NCI-H2107 treated with DMSO at 0.1 percent for 48 hours (cell line): Measurements from ENCODE around the gene CRNKL1.
A peak's percentile ranks its signal among the peaks of the same experiment; 100 is the strongest.

Experiments
- DNase-seq: peaks from one replicate; lab custom pipeline; 2025; ENCODE audit not compliant: unreplicated experiment; lab: John Stamatoyannopoulos, UW

Gene CRNKL1

DNA sequence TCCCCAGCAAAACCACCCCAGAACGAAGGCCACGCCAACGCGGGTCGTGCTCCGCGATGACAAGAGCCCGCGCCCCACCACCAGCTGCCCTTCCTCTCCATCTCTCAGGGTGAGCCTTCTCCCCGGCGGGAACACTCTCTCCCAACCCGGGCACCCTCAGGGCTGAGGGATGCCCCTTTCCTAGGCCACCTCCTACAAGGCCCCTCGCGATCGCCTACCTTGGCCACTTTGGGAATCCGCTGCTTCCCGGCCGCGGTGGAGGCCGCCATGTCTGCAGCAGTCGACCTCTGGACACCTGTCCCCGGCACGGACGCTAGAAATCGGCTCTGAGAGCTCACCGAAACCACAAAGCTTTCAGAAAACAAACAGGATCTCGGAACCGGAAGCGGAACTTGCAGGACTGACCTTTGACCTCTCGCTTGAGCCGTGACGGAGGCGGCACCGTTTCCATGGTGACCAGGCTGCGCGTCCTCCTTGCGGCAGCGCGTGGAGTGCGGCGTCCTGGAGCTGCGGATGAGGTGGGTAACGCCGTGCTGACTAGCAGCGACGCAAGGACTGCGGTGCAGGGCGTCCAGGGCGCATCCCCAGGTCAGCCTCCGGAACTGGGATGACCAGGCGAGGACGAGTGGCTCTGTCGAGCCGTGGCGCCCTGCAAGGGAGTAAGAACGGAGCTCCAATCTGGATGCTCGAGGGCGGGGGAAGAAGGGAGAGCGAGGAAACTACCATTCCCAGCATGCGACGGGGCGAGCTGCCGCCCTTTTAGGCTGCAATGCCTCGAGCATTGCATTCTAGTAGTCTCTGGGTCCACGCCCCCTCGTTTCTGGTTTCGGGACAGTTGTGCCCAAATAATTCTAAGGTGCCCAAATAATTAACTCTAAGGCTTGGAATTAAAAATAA, at the start of gene CRNKL1, which contains the start of gene CFAP61:
TSS of gene CRNKL1 (minus strand) at position 393 of the 897 bp plus-strand sequence. CDS start at position 269, 124 bp downstream.
TSS of gene CFAP61 (plus strand) at position 459 of the 897 bp plus-strand sequence. CDS start 4,122 bp downstream, outside the sequence.
- peak; percentile 81 for DNase-seq

DNA sequence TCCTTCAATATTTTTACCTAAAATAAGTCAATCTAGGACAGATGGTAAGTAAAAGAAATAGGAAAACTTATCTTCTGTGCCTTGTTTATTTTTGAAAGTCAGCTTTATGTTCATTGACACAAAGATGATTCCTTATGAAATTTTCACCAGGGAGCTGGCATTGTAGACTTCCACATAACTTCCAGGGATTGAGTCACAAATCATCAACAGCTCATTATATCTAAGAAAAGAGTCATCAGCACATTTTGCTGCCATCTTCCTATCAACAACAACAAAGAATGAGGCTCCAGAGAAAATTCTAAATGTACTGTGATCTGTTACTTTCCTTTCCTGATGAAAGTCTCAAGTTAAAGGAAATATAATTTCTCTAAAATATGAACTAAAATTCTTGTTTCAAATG, 48.6 kb upstream of the CRNKL1 start:
- DNase-seq: no peak

DNA sequence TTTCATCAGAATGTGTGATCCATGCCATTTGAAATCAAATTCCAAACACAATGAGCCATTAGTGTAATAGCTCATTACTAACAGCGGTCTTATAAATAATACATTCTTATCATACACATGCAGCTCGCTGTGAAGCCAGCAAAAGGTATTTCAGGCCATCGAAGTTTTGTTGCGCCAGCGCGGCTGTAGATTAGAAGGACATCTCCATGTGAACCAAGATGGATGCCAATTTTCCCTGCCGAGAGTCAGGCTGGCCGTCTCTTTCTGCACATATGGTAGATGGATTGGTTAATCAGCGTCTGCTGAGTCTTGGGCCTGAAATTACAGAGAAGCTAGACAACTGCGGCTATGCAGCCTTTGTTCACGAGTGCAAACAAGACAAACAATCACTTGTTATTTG, 44.2 kb upstream of the CRNKL1 start:
- no peak for DNase-seq

GRCh38 chr20:20095114-20095872, 43.0 kb upstream of the CRNKL1 start:
- DNase-seq: no peak

- no peak for DNase-seq
Observed at GRCh38 chr20:20094410-20094809, 42.1 kb upstream of the CRNKL1 start.

- DNase-seq: no peak
Observed at GRCh38 chr20:20092827-20093226, 40.6 kb upstream of the CRNKL1 start.

DNA sequence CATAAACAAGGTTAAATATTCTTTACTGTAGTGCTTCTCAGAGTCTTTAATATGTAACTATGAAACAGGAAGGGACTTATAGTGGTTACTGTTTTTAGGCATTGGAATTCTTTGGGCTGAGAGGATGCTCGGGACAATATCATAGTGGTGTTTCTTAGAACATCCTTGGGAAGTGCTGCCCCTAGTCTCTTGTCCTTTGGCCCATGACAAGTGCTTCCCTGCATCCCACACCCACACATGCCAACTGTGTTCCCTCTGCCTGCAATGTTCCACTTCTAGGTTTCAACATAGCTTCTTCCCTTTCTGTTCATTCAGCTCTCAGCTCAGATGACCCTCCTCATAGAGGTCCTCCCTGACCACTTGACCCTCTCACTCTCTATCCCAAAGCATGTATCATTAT, 37.7 kb upstream of the CRNKL1 start:
- DNase-seq: no peak

GRCh38 chr20:20089018-20089417, 36.8 kb upstream of the CRNKL1 start:
- no peak for DNase-seq

- no peak for DNase-seq
Observed at GRCh38 chr20:20085812-20086211, 33.5 kb upstream of the CRNKL1 start.

- no peak for DNase-seq
Observed at GRCh38 chr20:20085071-20085470, 32.8 kb upstream of the CRNKL1 start.

- no peak for DNase-seq
Observed at GRCh38 chr20:20084296-20084752, 32.1 kb upstream of the CRNKL1 start.

- peak; percentile 84 for DNase-seq
Observed at GRCh38 chr20:20083807-20084206, 31.5 kb upstream of the CRNKL1 start.

DNA sequence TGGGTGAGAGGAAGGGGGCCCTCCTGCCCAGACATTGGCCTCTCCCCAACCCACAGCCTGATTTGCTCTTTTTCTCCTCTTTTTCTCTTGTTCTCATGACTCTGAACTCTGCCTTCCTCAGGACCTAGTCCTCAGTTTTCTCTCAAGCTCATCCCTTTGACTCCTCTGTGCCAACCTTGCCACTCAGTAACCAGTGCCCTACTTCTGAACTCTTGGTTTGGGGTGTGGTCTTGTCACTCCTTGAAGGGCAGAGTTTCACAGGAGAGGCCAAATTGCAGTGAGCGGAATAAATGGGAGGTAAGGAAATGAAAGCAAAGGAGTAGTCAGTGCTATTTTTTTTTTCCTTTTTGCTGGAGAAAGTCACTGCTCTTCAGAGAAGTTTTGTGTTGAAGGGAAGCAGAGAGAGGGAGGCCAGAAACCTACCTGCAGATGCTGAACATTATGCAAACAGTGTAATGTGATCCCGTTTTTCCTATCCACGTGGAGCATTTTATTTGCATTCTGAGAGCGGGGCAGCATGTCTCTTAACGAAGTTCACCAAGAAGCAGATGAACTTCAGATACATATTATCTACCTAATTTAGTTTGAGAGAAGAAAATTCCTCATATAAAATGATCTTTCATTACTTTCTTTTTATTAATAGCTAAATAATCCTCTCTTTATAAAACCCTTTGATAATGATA, 27.0 kb upstream of the CRNKL1 start:
- peak; percentile 44 for DNase-seq

- DNase-seq: no peak
Observed at GRCh38 chr20:20078041-20078440, 25.8 kb upstream of the CRNKL1 start.

- no peak for DNase-seq
Observed at GRCh38 chr20:20076297-20077065, 24.2 kb upstream of the CRNKL1 start.

DNA sequence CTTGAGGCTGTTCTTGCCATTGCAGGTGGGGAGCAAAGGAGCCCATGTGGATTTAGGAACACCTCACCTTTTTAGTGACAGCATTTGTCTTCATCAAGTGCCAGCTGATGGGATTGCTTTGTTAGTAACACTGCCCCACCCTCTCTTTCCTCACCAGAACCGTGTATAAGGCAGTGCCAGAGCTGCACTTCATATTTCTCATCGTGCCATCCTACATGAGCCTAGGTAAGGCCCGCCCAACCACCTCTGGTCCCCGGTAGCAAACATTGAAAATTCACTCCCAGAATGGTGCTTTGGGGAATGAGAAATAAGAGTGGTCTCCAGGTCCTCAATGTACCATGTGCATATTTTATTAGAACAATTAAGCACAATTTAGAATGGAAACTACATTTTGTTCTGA, 22.8 kb upstream of the CRNKL1 start:
- DNase-seq: no peak

GRCh38 chr20:20073801-20074371, 21.6 kb upstream of the CRNKL1 start:
- peak; percentile 48 for DNase-seq

DNA sequence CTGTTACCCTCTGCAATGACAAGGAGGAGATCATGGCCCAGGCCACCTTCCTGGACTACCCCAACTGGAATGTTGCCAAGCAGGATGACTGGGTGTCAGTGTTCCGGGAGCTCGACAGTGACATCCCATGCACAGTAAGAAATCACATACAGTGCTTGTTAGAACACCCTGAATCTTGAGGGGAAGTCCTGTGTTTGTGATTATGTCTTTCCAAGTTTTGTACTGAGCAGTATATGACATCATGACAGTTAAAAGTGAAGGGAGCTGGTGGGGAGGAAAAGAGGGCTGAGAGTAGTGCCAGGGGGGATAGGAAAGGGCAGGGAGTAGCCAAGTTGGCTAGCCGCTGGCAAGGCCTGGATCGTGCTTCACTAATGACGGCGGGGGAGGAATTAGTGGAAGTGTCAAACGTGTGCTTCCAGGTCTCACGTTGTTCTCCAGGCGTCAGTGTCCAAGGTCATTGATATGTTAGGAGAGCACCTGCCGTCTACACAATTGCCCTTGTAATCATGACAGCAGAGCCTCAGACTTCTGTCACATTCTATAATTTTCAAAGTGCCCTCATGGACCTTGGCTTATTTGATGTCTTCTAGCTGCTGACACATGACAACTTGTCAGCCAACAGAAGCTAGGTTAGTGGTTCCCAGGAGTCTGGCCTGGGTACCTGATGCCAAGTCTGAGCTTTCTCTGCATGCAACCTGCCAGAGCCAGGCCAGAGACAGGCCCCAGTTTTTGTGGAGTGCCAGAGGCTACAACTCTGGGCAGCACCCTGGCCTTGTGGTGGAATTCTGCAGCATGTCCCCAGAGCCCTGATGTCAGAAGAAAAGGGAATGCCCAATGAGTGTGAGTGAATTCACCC, 18.8 kb upstream of the CRNKL1 start:
- no peak for DNase-seq

- DNase-seq: no peak
Observed at GRCh38 chr20:20065361-20065760, 13.1 kb upstream of the CRNKL1 start.
